Subcutaneous adipose tissue (tissue), 4 donors: ENCODE data around the gene NRXN3. TPM values are rescaled to one million over a fixed set of nuclear protein-coding genes. Genes with fewer than 3 reads are reported as not detected.

Source experiments
- total RNA-seq, 4 donors: library from RNA; depleted of rRNA; stranded (reverse); fragments of >200 nt; gene quantifications; one replicate each; pipeline ENCODE4 v1.1.0, GENCODE V29; 2016
- TF ChIP-seq, protein P1 (sequence below): fragments of 450-650 bp; IDR thresholded peaks from one replicate; pipeline ENCODE4 v1.5.1; 2016; ENCODE audit warnings: low read depth, mild to moderate bottlenecking, control low read depth, antibody characterized with exemption, moderate library complexity

The NRXN3 gene
- total RNA-seq, 4 donors from 2014 or later = 0.57 to 2.4 (median 1.1) TPM; not detected in 1

DNA sequence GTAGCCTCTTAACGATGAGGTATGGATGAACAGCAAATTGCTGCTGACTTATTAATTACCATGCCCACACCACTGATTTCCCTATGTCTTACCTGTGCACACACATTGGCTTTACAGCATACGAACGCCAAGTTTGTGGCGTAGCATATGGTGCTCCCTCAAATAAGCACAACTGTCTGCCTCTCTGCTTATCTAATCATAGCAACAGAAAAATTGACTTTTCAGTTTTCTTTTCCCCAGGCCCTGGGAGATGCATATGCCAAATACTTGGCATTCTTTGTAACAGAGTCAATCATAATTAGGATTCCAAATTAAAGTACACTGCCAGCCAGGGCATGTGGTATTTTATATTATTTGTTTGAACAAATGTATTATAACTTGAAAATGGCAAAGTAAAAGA is 1415.7 kb downstream of the NRXN3 start:
- TF ChIP-seq, protein P1, sequence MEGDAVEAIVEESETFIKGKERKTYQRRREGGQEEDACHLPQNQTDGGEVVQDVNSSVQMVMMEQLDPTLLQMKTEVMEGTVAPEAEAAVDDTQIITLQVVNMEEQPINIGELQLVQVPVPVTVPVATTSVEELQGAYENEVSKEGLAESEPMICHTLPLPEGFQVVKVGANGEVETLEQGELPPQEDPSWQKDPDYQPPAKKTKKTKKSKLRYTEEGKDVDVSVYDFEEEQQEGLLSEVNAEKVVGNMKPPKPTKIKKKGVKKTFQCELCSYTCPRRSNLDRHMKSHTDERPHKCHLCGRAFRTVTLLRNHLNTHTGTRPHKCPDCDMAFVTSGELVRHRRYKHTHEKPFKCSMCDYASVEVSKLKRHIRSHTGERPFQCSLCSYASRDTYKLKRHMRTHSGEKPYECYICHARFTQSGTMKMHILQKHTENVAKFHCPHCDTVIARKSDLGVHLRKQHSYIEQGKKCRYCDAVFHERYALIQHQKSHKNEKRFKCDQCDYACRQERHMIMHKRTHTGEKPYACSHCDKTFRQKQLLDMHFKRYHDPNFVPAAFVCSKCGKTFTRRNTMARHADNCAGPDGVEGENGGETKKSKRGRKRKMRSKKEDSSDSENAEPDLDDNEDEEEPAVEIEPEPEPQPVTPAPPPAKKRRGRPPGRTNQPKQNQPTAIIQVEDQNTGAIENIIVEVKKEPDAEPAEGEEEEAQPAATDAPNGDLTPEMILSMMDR = no peak

DNA sequence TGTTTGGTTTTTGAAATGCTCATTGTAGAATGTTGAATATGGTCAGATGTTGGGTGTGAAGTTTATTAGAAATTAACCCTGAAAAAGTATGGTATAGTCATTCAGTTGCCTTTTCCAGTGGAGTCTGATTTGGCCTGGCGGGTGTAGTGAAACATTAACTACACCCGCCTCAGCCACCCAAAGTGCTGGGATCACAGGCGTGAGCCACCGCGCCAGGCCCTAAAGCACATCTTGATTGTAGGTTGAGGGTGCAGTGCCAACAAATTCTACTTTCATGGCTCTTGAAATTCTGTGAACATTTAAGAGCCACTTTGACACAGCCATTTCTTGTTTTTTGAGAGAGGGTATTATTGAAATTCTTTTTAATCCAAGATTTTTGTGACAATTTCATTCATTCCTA is 1416.2 kb downstream of the NRXN3 start:
- TF ChIP-seq, protein P1 = no peak

DNA sequence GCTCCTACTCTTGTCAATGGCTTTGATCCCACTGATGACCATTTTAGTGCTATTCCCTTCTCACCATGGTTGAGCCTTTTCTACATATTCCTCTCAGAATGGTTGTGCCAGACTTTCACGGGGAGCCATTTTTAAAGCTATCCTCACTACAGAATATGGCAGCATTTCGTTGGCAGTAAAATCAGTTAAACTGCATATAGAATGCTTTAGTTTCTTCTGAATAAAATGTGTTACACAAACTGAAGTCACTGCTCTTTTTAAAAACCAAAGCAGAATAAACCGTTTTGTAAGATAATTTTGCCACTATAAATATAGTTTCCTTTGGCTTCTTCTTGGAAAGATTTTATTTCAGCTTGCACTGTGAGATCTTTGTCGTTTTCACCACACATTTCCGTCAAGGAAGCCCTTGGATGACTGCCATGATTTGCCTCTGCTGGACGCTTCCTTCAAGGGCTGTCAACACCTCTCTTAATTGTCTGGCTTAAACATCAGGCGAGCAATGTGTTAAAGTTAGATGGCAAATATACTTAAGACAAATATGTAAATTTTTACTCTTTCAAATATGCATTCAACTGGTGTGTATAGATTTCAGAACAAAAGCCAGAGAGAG is 1416.9 kb downstream of the NRXN3 start:
- TF ChIP-seq, protein P1 = no peak

GRCh38 chr14:79587875-79588274 is 1417.7 kb downstream of the NRXN3 start:
- TF ChIP-seq, protein P1 = no peak

DNA sequence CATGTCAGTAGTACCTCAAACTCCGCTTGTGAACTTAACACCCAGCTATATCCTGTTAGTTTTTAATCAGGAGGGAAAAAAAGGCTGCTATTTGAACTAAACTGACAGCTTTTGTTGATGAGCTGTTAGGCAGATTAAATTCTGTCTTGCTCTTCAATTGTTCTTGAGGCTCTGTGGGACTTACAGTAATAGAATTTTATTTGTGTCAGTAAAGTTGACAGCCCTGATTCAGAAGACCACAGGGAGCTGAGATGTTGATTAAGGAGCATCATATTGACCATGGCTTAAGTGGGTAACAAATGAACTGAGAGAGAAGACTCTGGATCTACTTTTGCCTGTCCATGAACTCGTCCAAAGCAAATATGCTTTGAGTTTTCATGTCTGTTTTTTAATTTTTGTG is 1418.2 kb downstream of the NRXN3 start:
- TF ChIP-seq, protein P1 = no peak

DNA sequence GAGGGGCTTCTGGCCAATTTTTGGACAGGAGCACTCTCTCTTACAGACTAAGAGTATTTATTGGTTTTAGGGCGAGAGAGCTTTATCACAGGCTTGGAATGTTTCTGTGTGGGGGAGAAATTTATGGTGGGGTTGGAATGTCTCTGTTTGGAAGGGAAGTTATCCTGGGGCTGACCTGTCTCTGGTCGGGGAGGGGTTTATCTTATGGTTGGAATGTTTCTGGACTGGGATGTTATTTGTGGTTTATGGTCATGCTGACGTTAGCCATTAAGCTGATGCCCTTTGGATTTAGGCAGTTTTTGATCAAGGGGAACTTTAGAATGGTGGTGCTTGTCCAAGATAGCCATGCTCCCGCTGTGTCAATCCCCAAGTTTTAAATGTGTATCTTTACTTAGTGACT is 1426.4 kb downstream of the NRXN3 start:
- TF ChIP-seq, protein P1 = no peak

GRCh38 chr14:79597566-79597965 is 1427.4 kb downstream of the NRXN3 start:
- TF ChIP-seq, protein P1 = no peak
